Suprapubic skin (tissue), 4 donors: ENCODE measurements around the gene CLIP4. TPM values are rescaled to one million over a fixed set of nuclear protein-coding genes. Genes with fewer than 3 reads are reported as not detected.

Experiments
- DNase-seq, 2 donors: peaks; one replicate each; pipeline ENCODE4 v3.0.0-alpha.2; 2019; ENCODE audit warnings: low spot score in 2 of 2
- H3K27ac ChIP-seq: fragments of 200-600 bp; sonication (generic); one replicate; pipeline ENCODE4 v1.5.1; 2019
- H3K27me3 ChIP-seq: fragments of 200-600 bp; sonication (generic); one replicate; pipeline ENCODE4 v1.5.1; 2019
- H3K36me3 ChIP-seq: fragments of 200-600 bp; sonication (generic); one replicate; pipeline ENCODE4 v1.5.1; 2019
- H3K4me1 ChIP-seq: fragments of 200-600 bp; sonication (generic); one replicate; pipeline ENCODE4 v1.5.1; 2019
- H3K4me3 ChIP-seq: fragments of 200-600 bp; sonication (generic); one replicate; pipeline ENCODE4 v1.5.1; 2019; ENCODE audit warnings: mild to moderate bottlenecking
- H3K9me3 ChIP-seq: fragments of 200-600 bp; sonication (generic); one replicate; pipeline ENCODE4 v1.5.1; 2019
- CTCF ChIP-seq, 2 donors: fragments of 200-600 bp in 1 of 2; fragments of 450-650 bp in 1 of 2; sonication (generic) in 1 of 2; IDR thresholded peaks; one replicate each; pipeline ENCODE4 v1.5.1; 2016 to 2019; ENCODE audit warnings: antibody characterized with exemption in 2 of 2, mild to moderate bottlenecking in 1 of 2, moderate library complexity in 1 of 2
- EP300 ChIP-seq: sonication (generic); formaldehyde crosslinking; IDR thresholded peaks from one replicate; pipeline ENCODE4 v1.6.1; 2017; ENCODE audit warnings: antibody characterized with exemption
- POLR2A ChIP-seq, 2 donors: fragments of 450-650 bp; IDR thresholded peaks; one replicate each; pipeline ENCODE4 v1.6.1; 2017; ENCODE audit warnings: antibody characterized with exemption in 2 of 2, mild to moderate bottlenecking in 2 of 2, moderate library complexity in 2 of 2
- POLR2AphosphoS5 ChIP-seq, 3 donors: sonication (generic); formaldehyde crosslinking; IDR thresholded peaks; one replicate each; pipeline ENCODE4 v1.6.1; 2017; ENCODE audit warnings: antibody characterized with exemption in 3 of 3
- WGBS: methylation state at CpG from one replicate; pipeline ENCODE4 v1.1.5; 2018; 5-methylcytosine and 5-hydroxymethylcytosine counted together
- total RNA-seq, 4 donors: library from RNA; depleted of rRNA; stranded (reverse); fragments of >200 nt; gene quantifications; one replicate each; pipeline ENCODE4 v1.1.0, GENCODE V29; 2016

Gene CLIP4
- total RNA-seq, 4 donors from 2014 or later: 61.9 to 173 (median 67.4) TPM

- Histone ChIP-seq H3K9me3 (no peaks in the 10 kb centered on the region), H3K4me1 (no peaks in the 10 kb centered on the region), H3K27ac (no peak overlapping the region), H3K4me3 (no peak overlapping the region), H3K27me3 (no peaks in the 10 kb centered on the region), H3K36me3 (peaks cover 80% of the 10 kb centered on the region)
- TF ChIP-seq EP300 (no peak), CTCF (IDR thresholded peaks at IDR 0.05) (no peak)
- WGBS: 76% methylated on average over 4 of the region's 4 CpGs
- no peak for DNase-seq
These were observed 41.9 kb downstream of the CLIP4 start for GRCh38 chr2:29157131-29157530.

GRCh38 chr2:29159125-29159524 is 43.9 kb downstream of the CLIP4 start:
- H3K36me3 ChIP-seq: peaks cover 70% of the 10 kb centered on the region
- H3K9me3 ChIP-seq: no peaks in the 10 kb centered on the region
- H3K4me1 ChIP-seq: no peaks in the 10 kb centered on the region
- no peak for DNase-seq
- TF ChIP-seq POLR2AphosphoS5 (IDR thresholded peaks at IDR 0.05) (no peak), CTCF (IDR thresholded peaks at IDR 0.05) (no peak), EP300 (no peak), POLR2A (IDR thresholded peaks at IDR 0.05) (no peak)
- H3K27ac ChIP-seq: no peak overlapping the region
- no peaks in the 10 kb centered on the region for H3K27me3 ChIP-seq
- H3K4me3 ChIP-seq: no peak overlapping the region
- 0% methylated on average over 1 of the region's 1 CpG for WGBS

GRCh38 chr2:29160184-29160583 is 45.0 kb downstream of the CLIP4 start:
- Histone ChIP-seq H3K27me3 (no peaks in the 10 kb centered on the region), H3K36me3 (peaks cover 60% of the 10 kb centered on the region), H3K27ac (no peak overlapping the region), H3K4me3 (no peak overlapping the region), H3K4me1 (no peaks in the 10 kb centered on the region), H3K9me3 (no peaks in the 10 kb centered on the region)
- 90% methylated on average over 5 of the region's 5 CpGs for WGBS
- no peak for TF ChIP-seq POLR2AphosphoS5 (IDR thresholded peaks at IDR 0.05)
- no peak for TF ChIP-seq EP300
- no peak for TF ChIP-seq POLR2A (IDR thresholded peaks at IDR 0.05)
- TF ChIP-seq CTCF (IDR thresholded peaks at IDR 0.05): no peak
- DNase-seq: no peak

GRCh38 chr2:29162204-29162928 is 47.2 kb downstream of the CLIP4 start:
- no peak for DNase-seq
- Histone ChIP-seq H3K36me3 (peaks cover 45% of the 10 kb centered on the region), H3K4me3 (no peak overlapping the region), H3K9me3 (no peaks in the 10 kb centered on the region), H3K27me3 (no peaks in the 10 kb centered on the region), H3K27ac (no peak overlapping the region), H3K4me1 (no peaks in the 10 kb centered on the region)
- no peak for TF ChIP-seq POLR2A (IDR thresholded peaks at IDR 0.05)
- TF ChIP-seq CTCF (IDR thresholded peaks at IDR 0.05): no peak
- no peak for TF ChIP-seq POLR2AphosphoS5 (IDR thresholded peaks at IDR 0.05)
- TF ChIP-seq EP300: no peak
- 87% methylated on average over 1 of the region's 1 CpG for WGBS

- Histone ChIP-seq H3K4me3 (no peak overlapping the region), H3K36me3 (peaks cover 44% of the 10 kb centered on the region), H3K27ac (no peak overlapping the region), H3K9me3 (no peaks in the 10 kb centered on the region), H3K4me1 (no peaks in the 10 kb centered on the region), H3K27me3 (no peaks in the 10 kb centered on the region)
- 90% methylated on average over 5 of the region's 5 CpGs for WGBS
- DNase-seq: no peak
- no peak for TF ChIP-seq POLR2AphosphoS5 (IDR thresholded peaks at IDR 0.05)
- no peak for TF ChIP-seq CTCF (IDR thresholded peaks at IDR 0.05)
- no peak for TF ChIP-seq POLR2A (IDR thresholded peaks at IDR 0.05)
- TF ChIP-seq EP300: no peak
These were observed 49.1 kb downstream of the CLIP4 start for GRCh38 chr2:29164091-29164846.
